NCI-H187 treated with DMSO at 0.1 percent for 48 hours (cell line): ENCODE data around the gene DOCK1.

ENCODE experiments used
- DNase-seq: peaks from one replicate; lab custom pipeline; 2025; lab: John Stamatoyannopoulos, UW

The DOCK1 gene

DNA sequence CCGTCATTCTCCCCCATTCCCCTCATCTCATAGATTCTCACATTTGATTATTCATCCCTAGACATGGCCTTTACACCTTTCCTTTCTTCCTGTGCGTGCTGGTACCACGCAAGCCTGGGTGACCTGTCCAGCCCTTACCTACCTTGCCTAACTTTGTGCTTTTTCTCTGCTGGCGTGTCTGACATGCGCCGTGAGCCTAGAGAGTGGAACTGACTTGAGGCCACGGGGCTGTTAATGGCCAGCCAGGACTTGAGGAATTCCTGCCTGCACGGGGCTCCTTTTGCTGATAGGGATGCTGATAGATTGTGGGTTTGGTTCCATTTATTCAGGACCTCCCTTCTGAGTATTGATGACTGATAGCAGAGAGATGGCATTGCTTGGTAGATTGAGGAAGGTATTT is 134.2 kb downstream of the DOCK1 start:
- no peak for DNase-seq

DNA sequence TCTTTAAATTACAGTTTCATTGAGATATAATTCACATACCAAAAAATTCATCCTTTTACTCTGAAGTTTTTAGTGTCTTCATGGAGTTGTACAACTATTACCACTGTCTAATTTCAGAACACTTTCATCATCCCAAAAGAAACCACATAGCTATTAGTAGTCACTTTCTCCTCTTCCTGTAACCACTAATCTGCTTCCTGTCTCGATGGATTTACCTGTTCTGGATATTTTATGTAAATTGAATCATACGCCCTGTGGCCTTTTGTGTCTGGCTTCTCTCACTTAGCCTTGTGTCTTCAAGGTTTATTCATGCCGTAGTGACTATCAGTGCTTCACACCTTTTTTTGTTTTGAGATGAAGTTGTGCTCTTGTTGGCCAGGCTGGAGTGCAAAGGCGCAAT is 135.5 kb downstream of the DOCK1 start:
- DNase-seq: no peak

DNA sequence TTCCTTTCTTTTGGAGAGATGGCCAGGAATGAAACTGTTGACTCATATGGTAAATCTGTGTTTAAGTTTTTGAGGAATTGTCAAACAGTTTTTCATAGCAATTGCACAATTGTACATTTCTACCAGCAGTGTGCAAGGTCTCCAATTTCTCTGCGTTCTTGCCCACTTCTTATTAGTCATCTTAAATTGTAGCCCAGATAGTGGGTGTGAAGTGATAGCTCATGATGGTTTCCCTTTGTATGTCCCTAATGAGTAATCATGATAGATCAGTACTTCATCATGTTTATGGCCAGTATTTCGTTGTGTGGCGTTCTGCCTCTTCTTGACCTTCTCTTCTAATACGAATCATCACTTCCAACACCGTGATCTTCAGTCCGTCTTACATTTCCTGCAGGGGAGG is 136.3 kb downstream of the DOCK1 start:
- no peak for DNase-seq

DNA sequence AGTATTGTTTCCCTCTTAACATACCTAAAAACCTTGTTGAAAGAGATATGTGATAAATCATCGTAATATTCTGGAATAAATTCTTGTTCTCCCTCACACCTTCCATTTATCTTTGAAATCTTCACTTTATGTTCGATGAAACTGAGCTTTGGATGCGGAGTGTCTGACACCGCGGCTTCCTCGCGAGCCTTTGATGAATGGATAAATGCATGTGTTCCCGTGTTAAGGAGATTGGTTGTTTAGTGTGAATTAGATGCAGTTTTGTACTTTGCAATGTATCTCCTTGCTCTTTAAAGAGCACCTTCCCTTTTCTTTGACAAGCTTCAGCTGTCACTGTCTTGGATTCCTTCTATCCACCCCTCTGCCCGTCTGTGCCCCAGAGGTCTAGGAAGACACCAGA is 138.1 kb downstream of the DOCK1 start:
- DNase-seq: no peak

DNA sequence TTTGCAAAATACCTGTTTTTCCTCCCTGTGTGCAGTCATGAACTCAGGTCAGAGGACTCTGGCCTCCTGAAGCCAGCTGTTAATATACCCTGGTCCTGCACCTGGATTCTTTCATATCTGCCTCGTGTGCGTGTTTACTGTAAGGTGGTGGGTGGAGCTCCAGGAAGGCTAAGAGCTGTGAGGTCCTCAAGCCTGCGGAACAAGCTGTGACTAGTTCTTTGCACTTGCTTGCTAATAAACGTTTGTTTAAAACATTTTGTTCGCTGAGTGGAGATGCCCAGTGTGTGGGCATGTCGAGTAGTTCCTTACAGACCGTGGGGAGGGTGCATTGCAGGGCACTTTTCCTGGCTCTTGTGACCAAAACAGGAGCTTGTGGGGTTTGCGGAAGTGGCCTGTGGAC is 139.0 kb downstream of the DOCK1 start:
- no peak for DNase-seq

DNA sequence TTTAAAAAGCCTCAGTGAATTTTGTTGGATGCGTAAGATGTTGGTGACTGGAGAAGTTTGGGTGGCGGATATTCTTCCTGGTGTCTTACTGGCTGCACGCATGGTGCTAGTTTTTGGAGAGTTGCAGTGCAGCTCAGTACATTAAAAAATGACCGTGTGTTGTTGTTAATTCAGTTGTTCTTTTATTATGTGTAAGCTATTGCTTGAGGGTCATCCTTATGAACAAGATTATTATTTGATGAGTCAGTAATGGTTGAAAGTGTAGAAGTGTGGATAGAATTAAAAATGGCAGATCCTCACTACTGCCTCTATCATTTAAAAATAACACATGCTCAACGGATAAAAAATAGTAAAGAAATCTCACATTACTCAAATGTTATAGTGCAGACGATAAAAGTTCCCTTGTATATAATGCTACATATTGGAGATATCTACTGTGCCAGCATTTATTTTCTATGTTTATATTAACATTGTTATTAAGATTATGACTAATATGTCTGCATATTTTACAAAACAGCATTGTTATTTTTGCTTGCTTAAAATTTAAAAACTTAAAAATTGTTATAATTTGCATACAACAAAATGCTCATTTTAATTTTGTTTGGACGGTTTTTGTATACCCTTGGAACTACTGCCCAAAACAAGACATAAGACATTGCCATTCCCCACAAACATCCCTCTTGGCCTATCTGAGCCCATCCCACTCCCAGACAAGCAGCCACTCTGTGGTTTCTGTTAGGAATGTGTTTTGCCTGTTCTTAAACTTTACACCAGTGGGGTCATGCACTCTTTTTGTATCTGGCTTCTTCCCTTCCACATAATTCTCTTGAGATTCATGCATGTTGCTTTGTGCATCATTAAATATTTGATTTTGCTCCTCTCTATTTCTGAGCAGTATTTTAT is 142.0 kb downstream of the DOCK1 start:
- no peak for DNase-seq

DNA sequence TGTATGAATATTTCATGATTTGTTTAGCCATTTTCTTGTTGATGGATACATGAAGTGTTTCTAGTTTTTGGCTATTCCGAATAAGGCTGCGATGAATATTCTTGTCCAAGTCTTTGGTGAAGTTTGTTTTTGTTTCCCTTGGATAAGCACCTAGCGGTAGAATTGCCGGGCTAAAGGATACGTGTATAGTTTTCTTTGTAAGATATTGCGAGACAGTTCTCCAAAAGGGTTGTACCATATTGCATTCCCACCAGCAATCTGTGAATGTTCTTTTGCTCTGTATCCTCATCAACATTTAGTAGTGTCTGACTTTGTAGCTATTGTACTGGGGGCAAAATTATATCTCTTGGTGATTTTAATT is 142.6 kb downstream of the DOCK1 start:
- no peak for DNase-seq

DNA sequence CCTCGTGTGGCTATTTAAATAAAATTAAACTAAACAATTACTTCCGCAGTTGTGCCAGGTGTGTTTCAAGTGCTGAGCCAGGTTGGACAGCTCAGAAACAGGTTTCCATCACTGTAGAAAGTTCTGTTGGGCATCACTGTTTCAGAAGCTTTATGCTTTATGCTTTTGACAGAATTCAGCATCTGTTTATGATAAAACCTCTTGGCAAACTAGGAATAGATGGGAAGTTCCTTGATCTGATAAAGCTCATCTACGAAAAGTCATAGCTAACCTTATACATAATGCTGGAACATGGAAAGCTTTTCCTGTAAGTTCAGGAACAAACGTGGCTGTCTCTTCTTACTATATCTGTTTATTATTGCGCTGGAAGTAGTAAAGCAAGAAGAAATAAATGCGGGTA is 143.4 kb downstream of the DOCK1 start:
- no peak for DNase-seq

DNA sequence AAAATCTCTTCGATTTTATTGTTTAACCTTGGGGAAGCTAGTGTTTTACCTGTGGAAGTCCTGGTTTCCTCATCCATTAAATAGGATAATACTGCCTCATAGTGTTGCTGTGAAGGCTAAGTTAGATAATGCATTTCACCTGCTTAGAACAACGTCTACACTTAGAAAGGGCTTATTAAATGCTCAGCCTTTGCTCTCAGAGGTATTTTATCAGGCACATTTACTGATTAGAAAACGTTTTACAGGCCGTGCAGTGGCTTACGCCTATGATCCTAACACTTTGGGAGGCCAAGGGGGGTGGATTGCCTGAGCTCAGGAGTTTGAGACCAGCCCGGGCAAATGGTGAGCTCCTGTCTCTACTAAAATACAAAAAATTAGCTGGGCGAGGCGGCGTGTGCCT is 146.8 kb downstream of the DOCK1 start:
- no peak for DNase-seq

DNA sequence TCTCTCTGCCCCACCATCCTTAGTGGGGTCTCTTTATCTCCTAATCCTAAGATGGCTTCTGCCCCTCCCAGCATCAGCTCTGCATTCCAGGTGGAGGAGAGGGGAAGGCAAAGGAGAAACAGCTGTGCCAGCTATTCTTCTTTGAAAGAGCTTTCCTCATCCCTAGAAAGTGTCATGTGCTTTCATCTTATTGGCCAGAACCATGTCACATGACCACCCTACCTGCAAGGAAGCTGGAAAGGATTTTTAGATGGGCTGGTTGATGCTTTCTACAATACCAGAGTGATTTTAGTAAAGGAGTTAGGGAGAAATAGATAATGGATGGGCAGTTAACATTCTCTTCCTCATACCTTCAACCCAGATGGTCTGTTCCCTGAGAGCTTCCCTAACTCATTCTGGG is 150.0 kb downstream of the DOCK1 start:
- no peak for DNase-seq

DNA sequence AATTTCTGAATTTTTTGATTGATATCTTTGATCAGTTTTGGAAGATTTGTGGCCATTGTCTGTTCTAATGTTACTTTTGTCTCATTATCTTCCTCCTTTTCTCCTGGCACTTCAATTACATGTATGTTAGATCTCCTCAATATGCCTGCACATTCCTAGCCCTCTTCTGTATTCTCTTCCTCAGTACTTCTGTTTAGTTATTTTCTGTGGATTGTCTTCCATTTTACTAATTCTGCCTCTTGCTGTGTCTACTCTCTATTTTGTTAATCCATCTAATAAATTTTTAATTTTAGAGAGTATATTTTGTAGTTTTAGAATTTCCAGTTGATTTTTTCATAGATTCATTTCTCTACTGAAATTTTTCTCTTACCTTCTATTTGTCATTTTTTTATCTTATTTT is 154.1 kb downstream of the DOCK1 start:
- DNase-seq: no peak

DNA sequence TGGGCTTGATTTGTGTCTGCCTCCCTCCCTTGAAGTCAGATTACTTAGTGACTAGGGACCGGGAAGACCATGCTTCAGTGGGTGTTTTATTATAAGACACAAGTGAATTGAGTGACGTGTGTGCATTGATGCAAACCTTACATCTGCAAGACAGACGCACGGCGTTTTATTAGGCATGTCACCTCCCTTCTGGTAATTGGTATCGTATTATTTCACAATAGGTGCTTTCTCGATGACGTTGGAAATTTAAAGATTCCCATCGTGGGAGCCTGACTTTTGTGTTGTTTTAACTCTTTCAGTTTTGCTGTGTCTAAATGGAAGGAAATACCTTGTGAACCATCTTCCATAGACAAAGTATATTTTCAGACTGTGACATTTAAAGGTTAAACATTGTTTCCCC is 158.5 kb downstream of the DOCK1 start:
- DNase-seq: no peak

DNA sequence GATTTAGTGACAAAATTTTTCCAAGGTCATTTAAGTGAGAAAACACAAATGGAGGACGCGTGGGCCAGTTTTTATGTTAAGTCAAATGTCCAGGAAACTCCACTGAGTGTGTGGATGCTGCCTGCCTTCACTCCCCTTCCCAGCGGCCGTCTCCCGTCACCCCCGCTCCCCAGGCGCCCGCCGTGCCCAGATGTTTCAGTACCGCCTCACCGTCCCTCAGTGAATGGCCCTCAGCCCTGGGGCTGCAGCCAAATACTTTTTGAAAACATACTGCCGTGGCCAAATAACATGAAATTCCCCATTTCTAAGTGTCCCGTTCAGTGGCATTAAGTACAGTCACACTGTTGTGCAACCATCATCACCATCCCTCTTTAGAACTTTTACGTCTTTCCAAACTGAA is 159.2 kb downstream of the DOCK1 start:
- no peak for DNase-seq

DNA sequence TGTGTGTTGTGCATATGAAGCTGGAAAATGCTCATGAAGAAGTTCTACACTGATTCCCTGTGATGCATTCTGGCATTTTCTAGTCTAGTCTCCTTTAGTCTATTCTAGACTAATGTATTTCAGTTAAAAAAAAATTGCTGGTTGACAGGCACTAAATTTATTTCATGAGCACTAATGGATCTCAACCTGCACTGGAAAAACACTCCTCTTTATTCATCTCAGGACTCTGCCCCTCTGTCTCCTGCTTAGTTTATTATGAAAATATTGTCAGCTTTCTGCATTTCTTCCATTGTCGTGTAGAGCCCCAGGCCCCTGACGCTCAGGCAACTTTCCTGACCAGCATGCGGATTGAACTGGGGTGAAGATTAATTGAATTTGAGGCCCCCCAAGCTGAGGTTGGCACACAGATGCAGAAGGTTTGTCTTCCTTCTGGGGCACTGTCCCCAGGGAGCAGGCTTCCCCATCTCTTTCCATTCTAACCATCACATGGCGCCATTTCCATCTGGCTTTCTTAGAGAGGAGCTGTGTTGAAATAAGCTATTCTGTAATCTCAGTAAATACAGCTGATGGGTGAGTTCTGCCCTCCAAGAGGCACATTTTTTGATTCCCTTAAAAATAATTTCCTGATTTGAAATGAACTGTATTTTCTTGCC is 162.4 kb downstream of the DOCK1 start:
- DNase-seq: no peak

DNA sequence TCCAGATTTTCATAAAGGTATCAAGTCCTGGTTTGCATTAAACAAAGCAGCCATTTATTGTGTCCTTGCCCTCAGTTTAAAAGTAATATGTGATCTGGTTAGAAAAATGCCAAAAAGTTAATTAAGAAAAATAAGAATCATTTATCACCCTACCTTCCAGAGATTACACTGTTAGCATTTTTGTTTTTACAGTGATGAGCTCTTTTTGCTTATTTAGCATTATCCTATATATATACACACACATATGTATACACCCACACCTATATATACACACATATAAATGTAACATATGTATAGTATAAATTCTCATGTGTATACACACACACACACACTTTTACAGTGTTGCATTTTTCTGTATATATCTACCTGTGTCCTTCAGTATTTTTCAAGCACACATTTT is 163.3 kb downstream of the DOCK1 start:
- no peak for DNase-seq

DNA sequence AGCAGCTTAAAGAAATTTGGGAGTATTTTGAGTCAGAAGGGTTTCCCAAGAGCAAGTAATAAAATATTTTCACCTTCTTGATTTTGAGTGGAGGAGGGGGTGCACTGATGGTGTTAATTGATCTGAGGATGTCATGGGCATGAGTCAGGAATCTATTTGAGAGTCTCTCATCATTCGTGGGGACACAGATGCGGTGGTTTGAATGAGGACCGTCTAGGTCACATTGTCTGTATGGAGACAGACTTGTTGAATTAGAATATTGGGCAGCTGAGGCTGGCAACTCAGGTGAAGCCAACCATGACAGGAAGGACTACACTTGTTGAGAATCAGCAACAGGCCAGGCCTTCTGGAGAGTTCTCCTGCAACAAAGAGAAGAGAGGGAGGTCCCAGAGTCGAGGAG is 164.2 kb downstream of the DOCK1 start:
- no peak for DNase-seq

DNA sequence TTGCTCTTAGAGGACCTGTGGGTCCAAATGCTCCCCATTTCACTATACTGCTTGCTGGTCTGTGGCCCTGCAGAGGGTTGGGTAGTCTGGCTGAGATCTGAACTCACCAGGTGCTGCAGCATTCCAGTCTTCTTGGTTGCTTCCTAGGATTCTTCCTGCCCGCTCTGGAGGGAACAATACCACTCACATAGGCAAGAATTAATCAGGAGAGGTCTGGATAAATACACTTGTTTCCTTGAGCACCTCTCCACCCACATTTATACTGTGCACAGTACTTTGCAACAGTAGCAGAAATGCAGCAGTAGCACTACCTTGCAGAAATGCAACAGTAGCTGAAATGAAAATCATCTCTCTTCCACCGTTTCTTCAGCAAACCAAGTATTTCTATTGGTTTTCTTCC is 165.9 kb downstream of the DOCK1 start:
- no peak for DNase-seq

DNA sequence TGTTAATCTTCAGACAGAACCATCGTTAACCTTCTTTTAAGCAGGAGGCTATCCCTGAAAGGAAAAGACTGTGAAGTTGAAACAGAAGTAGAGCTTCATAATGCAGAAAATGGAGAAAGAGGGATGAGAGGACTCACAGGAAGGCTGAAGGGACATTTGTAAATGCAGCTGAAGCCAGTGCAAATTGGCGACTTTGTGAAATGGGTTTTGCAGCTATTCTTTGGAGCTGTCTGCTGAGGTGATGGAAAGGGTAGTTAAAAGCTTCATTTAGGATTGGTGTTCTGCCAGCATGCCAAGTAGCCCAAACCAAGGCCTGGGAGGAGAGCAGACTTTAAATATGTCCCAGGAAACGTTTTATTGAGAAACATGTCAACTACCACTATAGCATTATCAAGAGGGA is 168.4 kb downstream of the DOCK1 start:
- no peak for DNase-seq

DNA sequence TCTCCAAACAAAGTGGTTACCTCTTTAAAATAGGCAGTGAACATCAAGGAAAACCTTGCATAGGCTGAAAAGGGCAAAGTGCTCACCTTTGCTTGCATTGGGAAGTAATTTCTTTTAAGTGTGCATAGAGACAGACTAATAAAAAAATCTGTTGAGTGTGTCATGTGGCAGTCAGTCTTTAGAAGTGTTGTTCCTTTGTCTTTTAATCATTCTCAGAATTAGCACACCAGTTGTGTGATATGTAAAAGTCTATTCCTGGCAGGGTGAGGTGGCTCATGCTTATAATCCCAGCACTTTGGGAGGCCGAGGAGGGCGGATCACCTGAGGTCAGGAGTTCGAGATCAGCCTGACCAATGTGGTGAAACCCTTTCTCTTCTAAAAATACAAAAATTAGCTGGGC is 174.2 kb downstream of the DOCK1 start:
- no peak for DNase-seq

DNA sequence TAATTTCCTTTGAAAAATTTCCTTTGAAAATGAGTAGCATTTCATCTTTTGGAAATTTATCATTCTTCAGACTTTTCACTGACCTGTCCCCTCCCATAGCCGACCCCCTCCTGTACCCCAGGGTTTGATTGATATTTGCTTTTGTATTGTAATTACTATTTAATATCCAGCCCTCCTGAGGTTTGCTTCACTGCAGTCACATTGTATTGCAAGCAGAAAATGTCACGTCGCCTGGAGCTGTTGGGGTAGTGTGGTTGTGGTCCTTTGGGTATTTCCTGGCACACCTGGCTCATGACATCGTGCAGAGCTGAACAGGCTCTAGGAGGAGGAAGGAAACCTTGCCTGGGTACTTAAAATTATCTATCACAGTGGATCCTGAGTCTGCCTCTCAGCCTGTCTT is 175.1 kb downstream of the DOCK1 start:
- DNase-seq: no peak

DNA sequence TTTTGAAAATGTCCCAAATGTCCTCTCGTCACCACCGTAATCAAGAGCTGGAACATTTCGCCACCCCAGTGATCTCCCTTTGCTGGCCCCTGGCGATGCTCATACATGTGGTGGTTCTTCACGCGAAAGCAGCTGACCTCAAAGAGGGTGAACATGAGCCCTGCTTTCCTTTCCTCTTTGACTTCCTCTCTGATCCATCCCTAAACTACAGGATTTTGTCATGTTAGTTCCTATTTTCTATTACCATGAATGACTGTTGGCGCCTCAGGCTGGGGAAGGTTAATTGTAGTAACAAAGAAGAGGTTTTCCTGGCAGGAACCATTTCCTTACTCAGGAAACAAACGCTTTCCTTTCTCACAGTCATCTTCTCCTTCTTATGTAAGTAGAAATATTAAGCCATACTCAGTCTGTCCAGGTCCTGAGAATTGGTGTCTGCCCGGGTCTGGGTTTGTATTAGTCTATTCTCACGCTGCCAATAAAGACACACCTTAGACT is 176.7 kb downstream of the DOCK1 start:
- no peak for DNase-seq

DNA sequence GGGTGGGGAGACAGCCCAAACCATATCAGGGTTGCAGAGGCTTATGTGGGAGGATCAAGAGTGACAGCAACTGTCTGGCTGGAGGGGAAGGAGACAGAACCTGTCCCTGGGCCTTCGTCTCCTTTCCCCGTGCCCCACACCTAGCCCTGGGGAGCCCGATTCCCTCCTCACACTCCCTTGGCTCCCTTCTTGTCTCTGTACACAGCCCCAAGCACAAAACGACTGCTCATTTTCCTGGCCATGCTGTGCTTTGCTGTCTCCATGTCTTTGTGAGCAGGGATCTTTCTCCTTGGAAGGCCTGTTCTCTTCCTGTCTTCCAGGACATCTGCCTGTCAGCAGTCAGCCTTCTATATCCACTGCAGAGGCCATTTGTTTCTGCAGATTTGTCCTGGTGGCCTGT is 177.4 kb downstream of the DOCK1 start:
- DNase-seq: no peak

DNA sequence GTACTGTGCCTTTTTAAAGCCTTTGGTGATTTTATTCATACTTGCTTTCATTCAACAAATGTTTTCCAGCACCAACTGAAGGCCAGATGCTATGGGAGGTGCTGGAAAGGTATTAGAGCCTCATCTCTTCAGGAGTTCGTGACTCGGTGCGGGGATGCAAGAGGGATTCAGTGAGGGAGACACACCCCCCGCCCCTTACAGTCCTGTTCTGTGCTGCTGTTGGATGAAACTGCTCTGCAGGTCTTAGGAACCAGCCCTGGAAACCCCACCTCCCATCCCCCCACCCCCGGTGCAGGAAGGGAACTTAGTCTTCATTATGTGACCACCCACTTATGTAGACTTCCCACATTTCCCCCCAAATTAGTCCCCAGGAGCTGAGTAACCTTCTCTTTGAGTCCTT is 180.7 kb downstream of the DOCK1 start:
- no peak for DNase-seq

DNA sequence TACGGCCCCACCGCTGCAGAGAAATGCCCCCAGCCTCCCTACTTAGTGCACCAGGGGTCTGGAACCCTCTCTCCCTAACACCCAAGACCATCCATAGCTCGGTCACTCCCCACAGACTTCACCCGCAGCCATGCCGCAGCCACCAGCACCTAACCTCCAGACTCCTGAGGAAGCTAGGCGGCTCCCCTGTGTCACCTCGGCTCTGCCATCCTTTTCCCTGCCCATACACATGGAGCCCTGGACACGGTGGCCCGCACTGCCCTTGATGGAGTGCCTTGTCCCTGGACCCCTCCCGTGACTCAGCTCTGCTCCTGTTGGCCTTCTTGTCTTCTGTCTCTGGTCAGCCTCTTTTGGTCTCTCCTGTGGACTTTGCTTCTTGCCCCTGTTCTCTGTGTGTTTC is 183.7 kb downstream of the DOCK1 start:
- no peak for DNase-seq
